ENCODE results near the gene WDR27. TPM values are rescaled to one million over a fixed set of nuclear protein-coding genes. Genes with fewer than 3 reads are reported as not detected.

Gene WDR27
- total RNA-seq, 1 donor from 2014 or later: 92.7 TPM

GRCh38 chr6:169622618-169623017 lies 79.2 kb downstream of the WDR27 start:
- Histone ChIP-seq H3K27ac (no peak overlapping the region), H3K27me3 (no peaks in the 10 kb centered on the region), H3K36me3 (peaks cover 5 to 25% of the 10 kb centered on the region in 2 donors), H3K4me1 (peaks cover 0 to 6% of the 10 kb centered on the region in 2 donors), H3K4me3 (no peak overlapping the region), H3K9me3 (no peaks in the 10 kb centered on the region)
- no peak for TF ChIP-seq CTCF (IDR thresholded peaks at IDR 0.05)
- intact Hi-C loops (cut with DNase I): no loop called here
- DNase-seq (ENCODE audit: low spot score in 2 of 2): no peak

DNA sequence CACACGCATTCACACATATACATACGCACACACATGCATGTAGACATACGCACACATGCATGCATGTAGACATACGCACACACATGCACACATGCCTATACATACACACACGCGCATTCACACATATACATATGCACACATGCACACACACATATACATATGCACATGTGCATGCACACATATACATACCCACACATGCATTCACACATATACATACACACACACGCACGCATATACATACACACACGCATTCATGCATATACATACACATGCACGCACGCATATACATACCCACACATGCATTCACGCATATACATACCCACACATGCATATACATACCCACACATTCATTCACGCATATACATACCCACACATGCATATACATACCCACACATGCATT lies 80.5 kb downstream of the WDR27 start:
- Histone ChIP-seq H3K4me3 (no peak overlapping the region), H3K9me3 (no peaks in the 10 kb centered on the region), H3K27me3 (no peaks in the 10 kb centered on the region), H3K4me1 (peaks cover 0 to 6% of the 10 kb centered on the region in 2 donors), H3K27ac (no peak overlapping the region), H3K36me3 (peaks cover 5 to 20% of the 10 kb centered on the region in 2 donors)
- no peak for TF ChIP-seq CTCF (IDR thresholded peaks at IDR 0.05)
- intact Hi-C loops (cut with DNase I): no loop called here
- no peak for DNase-seq (ENCODE audit: low spot score in 2 of 2)

- DNase-seq (ENCODE audit: low spot score in 2 of 2): no peak
- Histone ChIP-seq H3K27ac (no peak overlapping the region), H3K27me3 (no peaks in the 10 kb centered on the region), H3K4me1 (peaks cover 0 to 6% of the 10 kb centered on the region in 2 donors), H3K36me3 (peaks cover 3 to 14% of the 10 kb centered on the region in 2 donors), H3K4me3 (no peak overlapping the region), H3K9me3 (no peaks in the 10 kb centered on the region)
- intact Hi-C loops (cut with DNase I): no loop called here
- no peak for TF ChIP-seq CTCF (IDR thresholded peaks at IDR 0.05)
These were observed 81.4 kb downstream of the WDR27 start for GRCh38 chr6:169620171-169621130.

DNA sequence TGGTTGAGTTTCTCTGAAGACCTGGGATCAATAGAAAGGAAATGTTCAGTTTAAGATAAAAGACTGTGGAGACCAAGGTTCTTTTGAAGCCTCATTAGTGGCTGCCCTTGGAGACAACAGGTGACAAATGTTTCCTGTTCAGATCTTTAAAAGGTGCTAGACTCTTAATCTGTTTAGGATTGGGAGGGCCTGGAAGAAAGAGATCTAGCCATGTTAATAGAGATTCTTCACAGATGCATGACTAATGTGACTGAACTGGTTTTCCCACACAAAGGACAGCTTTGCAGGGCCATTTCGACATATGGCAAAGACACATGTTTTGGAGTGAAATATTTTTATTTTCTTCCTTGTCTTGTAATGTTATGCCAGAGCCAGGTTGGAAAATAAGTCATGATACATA lies 82.2 kb downstream of the WDR27 start:
- H3K9me3 ChIP-seq: no peaks in the 10 kb centered on the region
- H3K27ac ChIP-seq: no peak overlapping the region
- intact Hi-C loops (cut with DNase I): no loop called here
- no peak for DNase-seq (ENCODE audit: low spot score in 2 of 2)
- H3K4me1 ChIP-seq: peaks cover 0 to 6% of the 10 kb centered on the region in 2 donors
- H3K36me3 ChIP-seq: peaks cover 0 to 7% of the 10 kb centered on the region in 2 donors
- H3K27me3 ChIP-seq: no peaks in the 10 kb centered on the region
- H3K4me3 ChIP-seq: no peak overlapping the region
- no peak for TF ChIP-seq CTCF (IDR thresholded peaks at IDR 0.05)

DNA sequence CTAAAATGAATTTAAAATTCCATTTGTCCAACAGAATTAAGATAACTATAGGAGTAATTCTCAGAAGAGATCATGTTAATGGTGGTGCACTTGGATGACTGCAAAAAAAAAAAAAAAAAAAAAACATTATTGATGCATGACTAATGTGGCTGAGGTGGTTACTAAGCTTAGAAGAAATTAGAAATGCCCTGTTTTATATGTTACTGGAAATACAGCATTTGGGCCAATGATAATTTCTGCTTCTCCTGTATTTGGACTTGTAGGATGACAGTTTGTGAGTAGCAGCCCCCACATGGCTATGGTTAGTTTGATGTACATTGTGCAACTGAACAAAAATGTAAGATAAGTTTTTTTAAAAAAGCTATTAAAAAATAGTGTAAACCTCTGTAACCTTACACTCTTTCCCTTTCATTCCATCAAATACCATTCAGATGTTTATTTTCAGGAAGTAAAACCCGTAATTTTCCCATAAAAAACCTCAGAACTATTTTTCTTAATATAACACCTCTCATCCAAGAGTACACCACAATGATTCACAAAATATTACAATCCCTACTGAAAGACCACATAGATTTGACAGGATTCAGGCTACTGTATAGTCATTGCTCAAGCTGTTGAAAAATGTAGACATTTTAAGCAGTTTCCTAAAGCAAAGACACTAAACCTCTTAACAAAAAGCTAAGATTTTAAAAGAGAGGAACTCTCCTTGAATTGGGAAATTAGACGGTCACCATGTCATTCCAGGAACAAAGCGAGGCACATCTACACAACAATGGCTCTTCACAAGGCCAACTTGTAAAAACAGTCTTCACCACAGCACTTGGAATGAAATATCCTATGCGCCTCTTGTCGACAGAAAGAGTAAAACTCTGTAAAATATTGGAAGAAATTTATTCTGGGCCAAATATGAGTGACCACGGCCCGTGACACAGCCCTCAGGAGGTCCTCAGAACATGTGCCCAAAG lies 83.0 kb downstream of the WDR27 start:
- no peaks in the 10 kb centered on the region for H3K36me3 ChIP-seq
- H3K4me3 ChIP-seq: no peak overlapping the region
- no peak for DNase-seq (ENCODE audit: low spot score in 2 of 2)
- H3K9me3 ChIP-seq: no peaks in the 10 kb centered on the region
- H3K4me1 ChIP-seq: peaks cover 0 to 6% of the 10 kb centered on the region in 2 donors
- intact Hi-C loops (cut with DNase I): no loop called here
- H3K27ac ChIP-seq: peak overlapping the region; percentile 9 to 20
- no peaks in the 10 kb centered on the region for H3K27me3 ChIP-seq
- TF ChIP-seq CTCF (IDR thresholded peaks at IDR 0.05): no peak
